ENCODE measurements around the gene OVAAL. TPM values are rescaled to one million over a fixed set of nuclear protein-coding genes. Genes with fewer than 3 reads are reported as not detected.

Gene OVAAL
- total RNA-seq, 1 donor from 2014 or later = 1.5 TPM

DNA sequence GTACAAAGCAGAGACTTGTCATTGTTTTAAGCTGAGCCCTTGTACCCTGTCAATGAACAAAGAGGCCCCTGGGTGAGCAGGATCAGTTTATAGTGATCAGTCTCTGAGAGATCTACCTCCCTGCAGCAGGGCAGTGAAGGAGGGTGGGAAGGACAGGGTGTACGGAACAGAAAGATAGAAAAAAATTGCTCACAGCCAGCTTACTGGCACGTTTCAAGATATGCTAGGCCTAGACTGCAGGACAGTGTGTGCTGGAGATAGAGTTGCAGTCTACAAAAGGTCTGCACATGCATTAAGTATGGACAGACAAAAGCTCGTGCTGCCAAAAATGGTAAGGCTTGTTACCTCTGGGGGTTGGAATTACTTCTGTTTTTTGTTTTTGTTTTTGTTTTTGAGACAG lies 34.6 kb downstream of the OVAAL start:
- peak; percentile 98 for ATAC-seq
- intact Hi-C loops (cut with micrococcal nuclease) = no loop called here
- no peak for DNase-seq

DNA sequence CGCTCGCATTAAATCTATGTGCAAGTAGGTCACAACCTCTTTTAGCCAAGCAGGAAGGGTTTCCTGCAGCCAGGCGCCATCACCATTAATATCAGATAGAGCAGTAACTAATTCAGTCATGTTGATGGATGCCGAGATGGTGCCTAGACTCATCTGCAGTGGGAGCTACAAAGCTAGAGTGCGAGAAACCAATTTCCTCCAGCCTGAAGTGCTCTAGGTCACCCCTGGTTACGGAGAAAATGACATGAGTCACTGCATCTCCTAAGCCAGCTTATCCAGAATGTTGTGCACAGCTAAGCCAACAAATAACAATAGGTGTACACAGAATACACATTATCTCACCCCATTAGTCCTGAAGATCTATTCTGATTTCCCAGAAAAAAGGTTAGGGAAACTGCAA lies 36.0 kb downstream of the OVAAL start:
- no peak for ATAC-seq
- intact Hi-C loops (cut with micrococcal nuclease) = no loop called here

DNA sequence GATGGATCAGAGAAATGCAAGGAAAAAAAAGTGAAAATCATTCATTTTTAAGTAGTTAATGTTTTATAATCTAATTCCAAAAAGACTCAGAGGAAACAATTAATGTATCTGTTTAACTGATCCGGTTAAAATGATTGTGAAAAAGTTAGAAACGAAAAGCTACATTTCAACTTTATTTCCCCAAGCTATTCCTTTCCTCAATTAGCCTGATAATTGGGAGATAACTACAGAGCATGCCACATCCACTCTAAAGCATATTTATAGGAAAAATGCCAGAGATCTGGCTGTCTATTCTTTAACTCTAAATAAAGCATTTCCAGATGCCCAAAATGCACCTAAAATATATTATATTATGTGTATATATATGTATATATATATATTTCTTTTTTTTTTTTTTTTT lies 37.2 kb downstream of the OVAAL start:
- DNase-seq (no peak), ATAC-seq (no peak)
- intact Hi-C loops (cut with micrococcal nuclease) = no loop called here

More for the DNA sequence above, 36.0 kb downstream of the OVAAL start:
- no peak for DNase-seq

DNA sequence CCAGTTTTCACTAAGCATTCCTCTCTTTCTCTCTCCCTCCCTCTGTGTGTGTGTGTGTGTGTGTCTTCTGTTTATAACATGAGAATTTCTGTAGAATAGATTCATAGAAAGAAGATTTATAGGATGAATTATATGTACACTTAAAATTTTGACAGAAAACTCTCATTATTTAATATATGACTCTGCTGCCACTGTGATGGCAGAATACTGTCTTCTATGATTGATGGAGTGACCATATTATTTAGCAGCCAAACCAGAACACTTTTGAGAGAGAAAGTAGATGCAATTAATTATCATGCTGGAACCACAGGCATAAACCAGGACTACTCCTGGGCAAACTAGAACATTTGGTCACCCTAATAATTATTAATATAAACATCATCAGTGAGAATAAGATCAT lies 38.8 kb downstream of the OVAAL start:
- intact Hi-C loops (cut with micrococcal nuclease) = no loop called here
- no peak for DNase-seq
- ATAC-seq = no peak

DNA sequence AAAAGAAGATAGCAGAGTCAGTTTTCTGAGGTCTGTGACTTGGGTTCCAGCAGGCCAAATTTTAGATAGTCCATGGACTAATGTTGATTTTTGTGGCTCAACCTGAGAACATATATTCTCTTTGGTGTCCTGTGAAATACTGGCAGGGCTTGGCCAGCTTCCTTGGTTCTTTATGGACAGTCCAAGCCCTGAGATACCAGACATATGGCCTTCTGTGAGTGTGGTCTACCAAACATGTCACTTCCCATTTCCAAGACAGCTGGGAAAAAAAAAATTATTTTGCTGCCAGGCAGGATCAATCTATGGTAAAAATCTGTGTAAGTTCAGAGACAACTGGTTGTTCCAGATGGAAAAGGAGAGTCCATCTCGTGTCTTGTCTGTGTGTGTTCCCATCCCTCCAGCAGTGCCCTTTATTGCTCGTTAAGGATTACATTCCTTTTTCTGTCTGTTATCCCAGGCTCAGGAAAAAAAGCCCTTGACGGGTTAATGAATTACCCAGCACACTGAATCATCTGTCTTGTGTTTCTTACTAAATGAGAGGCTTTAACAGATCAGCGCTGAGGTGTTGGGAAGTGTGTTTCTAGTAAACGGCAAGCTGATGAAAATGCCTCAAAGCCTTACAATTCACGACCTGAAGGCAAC lies 39.7 kb downstream of the OVAAL start:
- ATAC-seq = no peak
- no peak for DNase-seq
- intact Hi-C loops (cut with micrococcal nuclease) = no loop called here

DNA sequence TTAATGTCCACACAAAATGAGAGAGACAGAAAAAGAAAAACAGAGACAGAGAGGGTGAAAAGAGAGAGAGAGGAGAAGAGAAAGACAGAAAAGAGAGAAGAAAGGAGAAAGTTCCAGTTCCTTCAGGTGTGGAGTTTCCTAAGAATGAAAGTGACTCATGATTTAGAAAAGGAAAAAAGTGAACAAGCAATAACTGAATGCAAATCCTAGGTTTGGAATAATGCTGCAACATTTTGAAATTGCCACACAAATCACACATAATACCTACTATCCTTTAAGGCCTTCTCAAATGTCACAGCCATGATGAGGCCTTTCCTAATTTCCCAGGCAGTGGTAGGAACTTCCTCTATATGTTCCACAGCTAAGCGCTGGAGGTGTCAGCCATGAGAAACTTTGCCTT lies 41.6 kb downstream of the OVAAL start:
- no peak for ATAC-seq
- intact Hi-C loops (cut with micrococcal nuclease) = no loop called here

DNA sequence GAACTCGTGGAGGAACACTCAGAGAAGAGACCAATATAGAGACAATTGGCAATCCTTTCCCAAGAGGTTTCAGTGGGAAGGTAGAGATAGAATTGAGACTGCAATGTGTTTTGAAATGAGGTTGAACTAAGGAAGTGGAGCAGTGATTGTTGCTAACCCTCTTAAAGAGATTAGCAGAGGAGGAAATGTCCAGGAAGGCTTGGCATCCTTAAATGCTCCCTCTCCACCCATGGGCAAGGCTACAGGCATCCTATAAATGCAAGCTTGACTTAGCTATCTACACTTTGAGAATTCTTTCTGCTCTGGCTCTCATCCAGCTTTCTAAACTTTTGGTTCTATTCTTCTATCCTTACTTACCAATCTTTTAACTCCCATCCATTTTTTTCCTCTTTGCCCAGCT lies 42.7 kb downstream of the OVAAL start:
- DNase-seq (no peak), ATAC-seq (no peak)
- intact Hi-C loops (cut with micrococcal nuclease) = no loop called here

More for the DNA sequence above, 41.6 kb downstream of the OVAAL start:
- DNase-seq = no peak

DNA sequence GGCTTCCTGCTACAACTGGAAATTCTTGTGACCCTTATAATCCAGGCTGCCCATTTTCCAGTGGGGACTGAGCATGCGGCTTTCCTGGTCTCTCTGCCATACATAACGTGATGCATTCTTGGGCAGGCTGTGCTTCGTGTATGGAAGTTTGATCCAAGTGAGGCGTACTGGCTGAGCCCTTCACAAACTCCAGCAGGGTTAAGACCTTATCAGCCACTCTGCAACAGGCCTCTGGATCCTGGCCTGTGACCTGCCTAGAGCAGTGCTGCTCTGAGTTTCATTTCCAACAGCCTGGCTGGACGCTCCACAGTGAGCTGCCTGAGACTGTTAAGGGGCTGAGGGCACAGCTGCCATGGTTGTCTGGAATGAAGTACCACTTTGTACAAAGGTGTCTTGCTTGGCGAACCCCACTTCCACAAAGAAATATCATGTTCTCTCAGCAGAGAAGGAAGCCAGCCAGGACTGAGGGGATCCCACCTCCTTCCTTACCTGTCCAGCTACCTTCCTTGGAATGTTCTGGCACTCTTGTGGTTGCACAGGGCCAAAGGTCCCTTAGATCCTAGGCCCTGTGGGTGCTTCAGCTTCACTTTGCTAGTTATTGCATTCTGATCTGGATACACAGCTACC lies 44.6 kb downstream of the OVAAL start:
- intact Hi-C loops (cut with micrococcal nuclease) = no loop called here
- DNase-seq = peak; percentile 72

DNA sequence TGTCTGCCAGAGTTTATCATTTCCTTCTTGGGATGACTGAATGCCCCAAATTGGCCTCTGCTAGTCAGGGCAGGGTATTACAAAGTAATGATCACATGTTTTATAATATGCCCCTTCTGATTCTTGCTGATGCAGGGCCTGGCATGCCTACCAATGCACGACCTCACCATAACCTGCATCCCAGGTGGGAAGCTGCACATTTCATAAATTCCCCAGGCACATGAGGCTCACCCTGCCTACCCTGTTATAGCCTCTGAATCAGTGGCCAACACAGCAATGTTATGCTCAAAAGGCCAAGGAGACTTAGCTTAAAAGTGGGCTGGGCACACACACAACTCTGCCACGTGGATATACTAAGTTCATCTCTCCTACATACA lies 45.1 kb downstream of the OVAAL start:
- ATAC-seq (peak; percentile 7), DNase-seq (no peak)
- intact Hi-C loops (cut with micrococcal nuclease) = no loop called here

More for the DNA sequence above, 44.6 kb downstream of the OVAAL start:
- ATAC-seq = peak; percentile 97

DNA sequence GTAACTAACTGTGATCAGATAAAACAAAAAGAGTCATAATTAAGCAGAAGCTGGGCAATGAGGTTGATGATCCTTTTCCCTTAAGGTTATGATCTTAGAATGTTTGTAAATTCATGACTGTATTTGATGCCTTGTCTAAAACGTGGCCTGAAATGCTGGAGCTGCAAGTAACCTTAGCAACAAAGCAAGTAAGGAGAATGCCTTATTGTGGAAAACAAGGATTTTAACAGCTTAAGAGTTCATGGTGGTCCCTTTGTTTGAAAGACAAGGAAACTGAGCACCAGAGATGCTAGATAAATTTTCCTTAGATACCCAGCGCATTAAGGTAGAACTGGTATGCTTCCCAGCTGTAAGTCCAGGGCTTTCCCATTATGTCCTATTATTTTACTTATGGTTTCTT lies 47.4 kb downstream of the OVAAL start:
- intact Hi-C loops (cut with micrococcal nuclease) = no loop called here
- ATAC-seq = no peak
- DNase-seq = no peak

DNA sequence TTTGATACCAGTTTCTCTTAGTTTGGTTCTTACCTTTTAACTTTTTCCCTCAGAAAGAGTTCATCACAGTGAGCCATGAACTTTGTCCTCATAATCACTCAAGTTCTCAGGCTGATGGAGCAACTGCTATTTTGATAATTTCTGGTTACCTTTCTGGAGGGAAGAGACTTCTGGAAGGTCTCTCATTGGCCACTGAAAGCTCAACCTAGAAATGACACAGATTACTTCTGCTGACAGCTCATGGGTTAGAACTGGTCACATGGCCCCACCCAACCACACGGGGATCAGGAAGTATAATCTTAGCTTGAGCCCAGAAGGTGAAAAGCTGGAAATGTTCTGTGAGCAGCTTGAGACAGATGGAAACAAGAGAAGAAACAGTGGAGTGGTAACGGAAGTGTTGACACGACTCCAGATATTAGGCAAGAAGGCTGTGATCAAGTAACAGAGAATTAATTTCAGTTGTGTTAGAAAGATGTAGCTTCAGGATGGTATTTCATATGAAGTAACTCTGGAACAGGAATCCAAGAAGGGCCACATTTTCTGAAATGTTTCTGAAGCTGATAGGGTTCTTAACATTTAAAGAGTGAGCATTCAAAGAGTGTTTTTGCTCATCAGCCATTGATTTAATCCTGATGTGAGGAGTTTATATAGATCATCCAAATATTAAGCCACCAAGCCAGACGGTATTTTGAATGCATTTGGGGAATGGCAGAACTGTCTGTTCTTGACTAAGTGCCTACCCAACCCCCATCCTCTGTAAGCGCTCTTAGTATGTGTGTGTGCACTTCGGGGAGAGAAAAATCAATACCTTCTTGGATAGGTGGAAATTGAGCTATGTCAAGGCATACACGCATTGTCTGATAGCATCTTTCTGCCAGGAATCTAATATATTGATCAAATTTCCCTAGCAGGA lies 51.1 kb downstream of the OVAAL start:
- peak; percentile 34 for ATAC-seq
- intact Hi-C loops (cut with micrococcal nuclease) = no loop called here
- DNase-seq = no peak

DNA sequence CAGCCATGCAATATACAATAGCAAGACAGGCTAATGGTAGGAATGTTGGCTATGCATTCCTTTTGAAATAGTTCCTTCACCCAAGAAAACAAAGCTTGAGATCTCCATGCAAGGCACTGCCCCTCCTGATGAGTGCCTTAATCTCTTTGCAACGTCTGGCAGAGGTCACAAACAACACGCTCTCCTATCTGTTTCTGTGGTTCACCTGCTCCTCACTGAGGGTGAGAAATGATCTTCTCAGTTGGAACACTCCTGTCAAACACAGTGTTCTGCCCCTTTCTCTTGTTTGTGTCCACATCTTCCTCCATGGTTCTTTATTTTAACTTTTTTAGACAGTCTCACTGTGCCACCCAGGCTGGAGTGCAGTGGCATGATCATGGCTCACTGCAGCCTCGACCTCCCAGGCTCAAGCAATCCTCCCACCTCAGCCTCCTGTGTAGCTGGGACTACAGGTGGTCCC lies 51.8 kb downstream of the OVAAL start:
- ATAC-seq (peak; percentile 8), DNase-seq (no peak)
- intact Hi-C loops (cut with micrococcal nuclease) = no loop called here

DNA sequence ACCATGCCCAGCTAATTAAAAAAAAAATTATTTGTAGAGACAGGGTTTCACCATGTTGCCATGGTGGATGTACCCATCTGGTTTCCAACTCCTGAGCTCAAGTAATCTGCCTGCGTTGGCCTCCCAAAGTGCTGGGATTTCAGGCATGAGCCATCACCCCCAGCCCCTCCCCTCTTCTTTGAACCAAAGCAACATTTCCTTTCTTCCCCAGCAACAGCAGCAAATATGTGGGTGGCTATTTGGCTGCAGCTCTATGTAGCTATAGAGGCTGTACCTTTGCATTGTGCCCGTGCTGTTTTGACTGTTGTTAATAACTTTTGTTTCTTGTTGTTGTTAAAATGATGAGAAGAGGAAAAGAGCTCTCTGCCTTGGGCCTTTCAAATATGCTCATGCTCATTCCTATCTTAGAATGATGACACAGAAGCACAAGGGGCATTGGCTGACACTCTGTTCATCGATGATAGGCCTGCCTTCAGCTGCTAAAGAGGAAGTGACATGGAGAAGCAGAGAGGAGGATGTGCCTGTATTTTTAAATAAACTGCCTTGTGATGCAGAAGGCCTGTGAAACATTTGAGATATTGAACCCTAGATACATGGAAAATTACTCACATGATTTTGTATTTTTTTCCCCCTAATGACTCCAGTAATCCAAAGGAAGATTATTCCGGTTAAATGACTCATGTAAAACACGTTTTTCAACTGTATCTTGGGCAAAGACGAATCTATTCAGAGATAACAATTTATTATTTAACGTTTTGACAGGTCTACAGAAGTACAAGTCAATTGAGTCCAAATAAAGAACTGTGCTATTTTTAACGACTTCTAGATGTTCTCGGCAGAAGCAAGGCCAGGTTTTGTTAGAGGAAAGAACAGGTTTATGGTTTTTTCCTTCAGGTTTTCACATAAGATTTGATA lies 52.5 kb downstream of the OVAAL start:
- intact Hi-C loops (cut with micrococcal nuclease) = no loop called here
- ATAC-seq (peak; percentile 88), DNase-seq (no peak)

DNA sequence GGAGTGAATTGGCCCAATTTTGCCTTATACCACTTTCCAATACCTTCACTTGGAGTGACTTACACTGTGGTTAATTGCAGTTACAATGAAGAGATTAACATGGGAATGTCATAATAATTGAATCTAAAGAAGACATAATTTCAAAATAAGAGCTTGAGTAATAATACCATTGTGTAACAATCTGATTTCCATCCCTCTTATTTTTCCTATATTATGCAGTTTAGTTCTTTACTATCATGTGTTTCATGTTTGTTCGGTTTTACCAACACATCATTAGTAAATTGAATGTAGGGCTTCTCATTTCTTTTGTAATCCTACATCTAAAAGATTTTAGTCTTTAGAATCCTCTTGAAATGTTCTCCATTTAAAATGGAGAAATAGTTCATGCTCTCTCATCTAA lies 53.9 kb downstream of the OVAAL start:
- DNase-seq (no peak), ATAC-seq (no peak)
- intact Hi-C loops (cut with micrococcal nuclease) = no loop called here

DNA sequence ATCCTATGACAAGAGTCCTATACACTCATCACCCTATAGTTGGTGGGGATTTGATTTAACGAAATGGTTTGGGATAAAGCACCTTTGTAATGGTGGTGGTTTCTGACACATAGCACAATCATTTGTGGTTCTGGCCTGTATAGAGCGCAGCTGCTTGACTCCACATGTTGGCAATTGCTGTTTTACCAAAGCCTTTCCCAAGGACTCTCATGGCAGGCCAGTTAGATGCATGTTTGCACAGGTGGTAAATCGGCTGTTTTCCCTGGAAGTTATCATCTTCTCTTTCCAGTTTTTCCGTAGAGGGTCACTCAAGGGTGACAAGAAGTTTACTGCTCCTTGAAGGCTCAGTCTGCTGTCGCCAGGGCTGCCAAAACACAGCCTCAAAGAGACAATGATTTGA lies 56.0 kb downstream of the OVAAL start:
- ATAC-seq (no peak), DNase-seq (no peak)
- intact Hi-C loops (cut with micrococcal nuclease) = no loop called here

DNA sequence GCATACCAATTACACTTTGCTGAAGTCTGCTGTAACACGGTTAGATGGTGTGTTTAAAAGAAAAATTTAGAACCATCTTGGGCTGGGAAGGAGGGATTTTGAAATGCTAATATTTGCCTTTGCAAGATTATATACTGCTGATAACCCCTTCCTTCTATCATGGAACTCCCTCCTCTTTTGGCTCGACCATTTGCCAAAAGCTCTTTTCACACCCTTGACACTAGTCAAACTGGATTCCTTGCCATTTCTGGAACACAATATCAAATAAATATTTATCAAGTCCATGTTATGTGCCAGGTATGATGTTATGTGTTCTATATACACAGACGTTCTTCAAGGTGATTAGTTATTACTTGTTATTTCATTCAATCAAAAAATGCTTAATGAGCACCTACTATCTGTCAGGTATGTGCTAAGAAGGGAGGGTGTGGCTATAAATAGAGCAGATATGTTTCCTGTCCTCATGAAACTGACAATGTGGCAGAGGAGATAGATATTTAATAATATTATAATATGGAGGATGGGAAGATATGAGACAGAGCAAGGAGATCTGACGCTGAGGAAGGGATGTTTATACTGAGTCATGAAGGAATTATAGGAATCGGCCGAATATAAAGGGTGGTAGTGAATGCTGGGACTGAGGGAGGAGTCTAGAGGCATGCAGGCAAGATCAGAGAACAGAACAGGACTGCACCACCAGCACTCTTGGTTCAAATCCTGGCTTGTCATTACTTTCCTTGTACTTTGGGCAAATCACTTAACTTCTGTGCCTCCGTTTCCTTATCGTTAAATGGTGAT lies 56.9 kb downstream of the OVAAL start:
- intact Hi-C loops (cut with micrococcal nuclease) = no loop called here
- no peak for ATAC-seq
- no peak for DNase-seq
